ENCODE results near the gene MAP6.

MAP6 gene

DNA sequence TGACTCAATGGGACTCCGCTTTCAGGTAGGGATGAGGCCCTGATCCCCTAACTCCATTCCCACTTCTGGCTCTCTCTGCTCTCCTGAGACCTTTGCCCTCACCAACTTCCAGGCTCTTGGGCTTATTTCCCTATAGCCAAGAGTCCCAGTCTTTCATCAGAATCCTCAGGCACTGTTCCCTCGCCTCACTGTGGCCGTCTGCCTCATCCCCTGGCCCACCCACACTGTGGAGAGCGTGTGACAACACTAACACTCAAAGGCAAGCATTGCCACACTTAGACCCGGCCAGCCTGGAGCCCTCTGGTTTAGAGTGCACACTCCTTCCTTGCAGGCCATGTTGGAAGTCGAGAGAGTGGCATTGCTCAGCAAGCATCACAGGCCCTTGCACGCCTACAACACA lies 79.8 kb downstream of the MAP6 start:
- Histone ChIP-seq H3K9me2 (ENCODE audit: low read depth, low read length) (no peaks in the 10 kb centered on the region), H3K4me3 (ENCODE audit: low read depth, low read length, poor library complexity, severe bottlenecking) (no peak overlapping the region), H3K36me3 (ENCODE audit: insufficient read depth, low read length) (no peaks in the 10 kb centered on the region), H3K4me2 (ENCODE audit: low read length) (no peak overlapping the region), H3K9me3 (ENCODE audit: low read length) (no peaks in the 10 kb centered on the region), H2AFZ (ENCODE audit: low read length) (no peak overlapping the region), H3F3A (ENCODE audit: insufficient read depth, low read length) (no peaks in the 10 kb centered on the region), H3K27me3 (ENCODE audit: insufficient read depth, low read length) (no peaks in the 10 kb centered on the region), H3K9ac (ENCODE audit: low read length) (no peak overlapping the region), H3K4me1 (ENCODE audit: insufficient read depth, low read length, severe bottlenecking) (no peaks in the 10 kb centered on the region), H3K27ac (ENCODE audit: low read depth, low read length, poor library complexity, severe bottlenecking) (no peak overlapping the region), H3K79me2 (ENCODE audit: insufficient read depth, low read length) (no peaks in the 10 kb centered on the region), H4K20me1 (ENCODE audit: insufficient read depth, low read length) (no peaks in the 10 kb centered on the region)
- TF ChIP-seq, protein P1, sequence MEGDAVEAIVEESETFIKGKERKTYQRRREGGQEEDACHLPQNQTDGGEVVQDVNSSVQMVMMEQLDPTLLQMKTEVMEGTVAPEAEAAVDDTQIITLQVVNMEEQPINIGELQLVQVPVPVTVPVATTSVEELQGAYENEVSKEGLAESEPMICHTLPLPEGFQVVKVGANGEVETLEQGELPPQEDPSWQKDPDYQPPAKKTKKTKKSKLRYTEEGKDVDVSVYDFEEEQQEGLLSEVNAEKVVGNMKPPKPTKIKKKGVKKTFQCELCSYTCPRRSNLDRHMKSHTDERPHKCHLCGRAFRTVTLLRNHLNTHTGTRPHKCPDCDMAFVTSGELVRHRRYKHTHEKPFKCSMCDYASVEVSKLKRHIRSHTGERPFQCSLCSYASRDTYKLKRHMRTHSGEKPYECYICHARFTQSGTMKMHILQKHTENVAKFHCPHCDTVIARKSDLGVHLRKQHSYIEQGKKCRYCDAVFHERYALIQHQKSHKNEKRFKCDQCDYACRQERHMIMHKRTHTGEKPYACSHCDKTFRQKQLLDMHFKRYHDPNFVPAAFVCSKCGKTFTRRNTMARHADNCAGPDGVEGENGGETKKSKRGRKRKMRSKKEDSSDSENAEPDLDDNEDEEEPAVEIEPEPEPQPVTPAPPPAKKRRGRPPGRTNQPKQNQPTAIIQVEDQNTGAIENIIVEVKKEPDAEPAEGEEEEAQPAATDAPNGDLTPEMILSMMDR (IDR thresholded peaks at IDR 0.05; ENCODE audit: low read length) = no peak
- no peak for TF ChIP-seq EZH2 (IDR thresholded peaks at IDR 0.05; ENCODE audit: borderline replicate concordance, low read length)

DNA sequence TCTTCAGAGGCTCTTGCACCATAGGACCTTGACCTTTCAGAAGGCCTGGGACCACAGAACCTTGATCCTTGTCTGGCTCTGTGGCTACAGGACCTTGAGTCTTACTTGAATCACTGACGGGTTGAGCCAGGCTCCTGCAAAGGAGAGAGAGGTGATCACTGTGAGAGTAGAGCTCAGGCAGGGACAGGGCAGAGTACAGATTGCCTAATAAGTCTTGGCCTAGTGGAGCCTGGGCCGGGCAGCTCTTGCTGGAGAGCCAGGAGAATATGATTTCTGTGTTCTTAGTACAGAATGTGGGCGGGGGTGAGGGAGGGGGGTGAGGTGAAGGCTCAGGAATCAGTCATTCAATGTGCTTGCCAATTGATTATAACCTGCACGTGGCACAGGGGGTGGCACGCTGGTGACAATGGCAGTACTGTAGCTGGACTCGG lies 80.8 kb downstream of the MAP6 start:
- Histone ChIP-seq H3K36me3 (ENCODE audit: insufficient read depth, low read length) (no peaks in the 10 kb centered on the region), H3K4me1 (ENCODE audit: insufficient read depth, low read length, severe bottlenecking) (no peaks in the 10 kb centered on the region), H3K27me3 (ENCODE audit: insufficient read depth, low read length) (no peaks in the 10 kb centered on the region), H3K4me3 (ENCODE audit: low read depth, low read length, poor library complexity, severe bottlenecking) (no peak overlapping the region), H4K20me1 (ENCODE audit: insufficient read depth, low read length) (no peaks in the 10 kb centered on the region), H3K4me2 (ENCODE audit: low read length) (no peak overlapping the region), H3K79me2 (ENCODE audit: insufficient read depth, low read length) (no peaks in the 10 kb centered on the region), H3K27ac (ENCODE audit: low read depth, low read length, poor library complexity, severe bottlenecking) (no peak overlapping the region), H3K9ac (ENCODE audit: low read length) (no peak overlapping the region), H3K9me2 (ENCODE audit: low read depth, low read length) (no peaks in the 10 kb centered on the region), H3K9me3 (ENCODE audit: low read length) (no peaks in the 10 kb centered on the region), H3F3A (ENCODE audit: insufficient read depth, low read length) (no peaks in the 10 kb centered on the region), H2AFZ (ENCODE audit: low read length) (no peak overlapping the region)
- TF ChIP-seq, protein P1 (IDR thresholded peaks at IDR 0.05; ENCODE audit: low read length) = no peak
- TF ChIP-seq EZH2 (IDR thresholded peaks at IDR 0.05; ENCODE audit: borderline replicate concordance, low read length) = no peak

DNA sequence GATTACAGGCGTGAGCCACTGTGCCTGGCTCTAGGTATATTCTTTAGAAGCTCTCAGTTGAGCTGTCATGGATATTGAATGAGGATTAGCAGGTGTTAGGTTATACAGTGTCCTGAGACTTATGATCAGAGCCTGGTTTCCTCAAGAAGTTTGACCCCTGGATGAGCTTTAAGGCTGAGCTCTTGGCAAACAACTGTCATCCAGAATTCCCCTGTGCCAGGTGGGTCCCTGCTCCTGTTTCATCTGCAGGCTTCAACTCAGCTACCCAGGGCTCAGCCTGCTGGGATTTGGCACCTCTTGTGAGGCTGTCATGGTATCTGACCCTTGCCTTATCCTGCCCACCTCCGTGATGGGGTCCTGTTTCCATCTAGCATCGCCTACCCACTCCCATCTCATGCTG lies 82.4 kb downstream of the MAP6 start:
- Histone ChIP-seq H3K4me3 (ENCODE audit: low read depth, low read length, poor library complexity, severe bottlenecking) (no peak overlapping the region), H3K79me2 (ENCODE audit: insufficient read depth, low read length) (no peaks in the 10 kb centered on the region), H3K27me3 (ENCODE audit: insufficient read depth, low read length) (no peaks in the 10 kb centered on the region; the same call in 1 of the 2 replicates), H3K9me3 (ENCODE audit: low read length) (no peaks in the 10 kb centered on the region), H3K9ac (ENCODE audit: low read length) (no peak overlapping the region), H3K4me1 (ENCODE audit: insufficient read depth, low read length, severe bottlenecking) (no peaks in the 10 kb centered on the region), H3K4me2 (ENCODE audit: low read length) (no peak overlapping the region), H3K27ac (ENCODE audit: low read depth, low read length, poor library complexity, severe bottlenecking) (no peak overlapping the region), H4K20me1 (ENCODE audit: insufficient read depth, low read length) (no peaks in the 10 kb centered on the region), H2AFZ (ENCODE audit: low read length) (no peak overlapping the region), H3K36me3 (ENCODE audit: insufficient read depth, low read length) (no peaks in the 10 kb centered on the region), H3F3A (ENCODE audit: insufficient read depth, low read length) (no peaks in the 10 kb centered on the region), H3K9me2 (ENCODE audit: low read depth, low read length) (no peaks in the 10 kb centered on the region)
- TF ChIP-seq, protein P1 (IDR thresholded peaks at IDR 0.05; ENCODE audit: low read length) = no peak
- TF ChIP-seq EZH2 (IDR thresholded peaks at IDR 0.05; ENCODE audit: borderline replicate concordance, low read length) = no peak

All from OCI-LY1 (cell line).